Ectodermal cell (in vitro differentiated cells): ENCODE data around the gene PSMD3.
"Not testable (repeated sequence)": the region's sequence is repeated elsewhere in the genome, so short reads cannot be mapped to it uniquely, and the experiment has no call there.

Experiments
- H3K27ac ChIP-seq: 2 replicates; pipeline ENCODE4 v1.7.0; 2013; ENCODE audit warnings: mild to moderate bottlenecking, low read depth, low read length; ENCODE audit not compliant: insufficient read depth, poor library complexity, severe bottlenecking
- H3K27me3 ChIP-seq: 2 replicates; pipeline ENCODE4 v1.7.0; 2013; ENCODE audit warnings: mild to moderate bottlenecking, low read length; ENCODE audit not compliant: insufficient read depth, control insufficient read depth, poor library complexity, severe bottlenecking
- H3K36me3 ChIP-seq: one replicate; pipeline ENCODE4 v1.7.0; 2013; ENCODE audit warnings: low read length; ENCODE audit not compliant: control insufficient read depth, insufficient read depth
- H3K4me1 ChIP-seq: one replicate; pipeline ENCODE4 v1.7.0; 2013; ENCODE audit warnings: low read length; ENCODE audit not compliant: control insufficient read depth, insufficient read depth
- H3K4me3 ChIP-seq: 2 replicates; pipeline ENCODE4 v1.7.0; 2013; ENCODE audit warnings: low read depth, low read length, control low read depth; ENCODE audit not compliant: insufficient read depth
- H3K9me3 ChIP-seq: 2 replicates; pipeline ENCODE4 v1.7.0; 2013; ENCODE audit warnings: mild to moderate bottlenecking, low read length, moderate library complexity; ENCODE audit not compliant: control insufficient read depth
- WGBS, 2 experiments: methylation state at CpG; one replicate each; pipeline ENCODE4 v1.1.7; 2013; ENCODE audit warnings: missing lambda C conversion rate in 2 of 2; 5-methylcytosine and 5-hydroxymethylcytosine counted together

PSMD3 gene

GRCh38 chr17:39944393-39944711 is 36.3 kb upstream of the PSMD3 start:
- no peaks in the 10 kb centered on the region for H3K9me3 ChIP-seq
- no peak overlapping the region for H3K4me3 ChIP-seq
- no peaks in the 10 kb centered on the region for H3K27me3 ChIP-seq
- no peaks in the 10 kb centered on the region for H3K4me1 ChIP-seq
- no peaks in the 10 kb centered on the region for H3K36me3 ChIP-seq
- no peak overlapping the region for H3K27ac ChIP-seq
- WGBS, 2 experiments = 90 to 94% methylated on average over 16 of the region's 16 CpGs

GRCh38 chr17:39946551-39947330 is 33.9 kb upstream of the PSMD3 start:
- no peak overlapping the region for H3K27ac ChIP-seq
- no peak overlapping the region for H3K4me3 ChIP-seq
- H3K9me3 ChIP-seq = no peaks in the 10 kb centered on the region
- no peaks in the 10 kb centered on the region for H3K36me3 ChIP-seq
- no peaks in the 10 kb centered on the region for H3K4me1 ChIP-seq
- 89 to 91% methylated on average over 15 of the region's 15 CpGs for WGBS, 2 experiments
- H3K27me3 ChIP-seq = peaks cover under 1% of the 10 kb centered on the region

DNA sequence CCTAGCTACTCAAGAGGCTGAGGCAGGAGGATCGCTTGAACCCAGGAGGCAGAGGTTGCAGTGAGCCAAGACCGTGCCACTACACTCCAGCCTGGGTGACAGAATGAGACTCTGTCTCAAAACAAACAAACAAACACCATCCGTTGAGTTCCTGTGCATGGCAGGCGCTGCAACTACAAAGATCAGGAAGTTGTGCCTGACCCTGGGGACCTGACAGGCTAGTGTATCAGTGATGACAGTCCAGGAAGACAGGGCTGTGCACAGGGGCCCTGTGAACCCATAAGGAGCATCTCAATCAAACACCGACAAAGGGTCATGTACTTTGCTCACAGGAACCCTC is 32.1 kb upstream of the PSMD3 start:
- not testable (repeated sequence) for H3K27ac ChIP-seq, H3K9me3 ChIP-seq, H3K4me1 ChIP-seq, H3K27me3 ChIP-seq, H3K4me3 ChIP-seq, H3K36me3 ChIP-seq
- 89 to 93% methylated on average over 5 of the region's 5 CpGs for WGBS, 2 experiments

GRCh38 chr17:39949028-39949427 is 31.6 kb upstream of the PSMD3 start:
- no peak overlapping the region for H3K4me3 ChIP-seq
- peaks cover 10% of the 10 kb centered on the region for H3K27me3 ChIP-seq
- H3K9me3 ChIP-seq = no peaks in the 10 kb centered on the region
- H3K36me3 ChIP-seq = no peaks in the 10 kb centered on the region
- 88 to 93% methylated on average over 2 of the region's 2 CpGs for WGBS, 2 experiments
- H3K27ac ChIP-seq = no peak overlapping the region
- peaks cover 7% of the 10 kb centered on the region for H3K4me1 ChIP-seq

GRCh38 chr17:39950871-39951348 is 29.7 kb upstream of the PSMD3 start:
- Histone ChIP-seq H3K27ac (no peak overlapping the region), H3K36me3 (no peaks in the 10 kb centered on the region), H3K27me3 (peaks cover 10% of the 10 kb centered on the region), H3K4me1 (peaks cover 7% of the 10 kb centered on the region), H3K4me3 (no peak overlapping the region), H3K9me3 (no peaks in the 10 kb centered on the region)
- WGBS, 2 experiments = 71 to 76% methylated on average over 5 of the region's 5 CpGs

GRCh38 chr17:39951924-39952679 is 28.5 kb upstream of the PSMD3 start:
- peaks cover 7% of the 10 kb centered on the region for H3K4me1 ChIP-seq
- peak overlapping the region; percentile 41 for H3K4me3 ChIP-seq
- H3K36me3 ChIP-seq = no peaks in the 10 kb centered on the region
- peaks cover 10% of the 10 kb centered on the region for H3K27me3 ChIP-seq
- WGBS, 2 experiments = 65 to 68% methylated on average over 22 of the region's 22 CpGs
- no peak overlapping the region for H3K27ac ChIP-seq
- no peaks in the 10 kb centered on the region for H3K9me3 ChIP-seq

DNA sequence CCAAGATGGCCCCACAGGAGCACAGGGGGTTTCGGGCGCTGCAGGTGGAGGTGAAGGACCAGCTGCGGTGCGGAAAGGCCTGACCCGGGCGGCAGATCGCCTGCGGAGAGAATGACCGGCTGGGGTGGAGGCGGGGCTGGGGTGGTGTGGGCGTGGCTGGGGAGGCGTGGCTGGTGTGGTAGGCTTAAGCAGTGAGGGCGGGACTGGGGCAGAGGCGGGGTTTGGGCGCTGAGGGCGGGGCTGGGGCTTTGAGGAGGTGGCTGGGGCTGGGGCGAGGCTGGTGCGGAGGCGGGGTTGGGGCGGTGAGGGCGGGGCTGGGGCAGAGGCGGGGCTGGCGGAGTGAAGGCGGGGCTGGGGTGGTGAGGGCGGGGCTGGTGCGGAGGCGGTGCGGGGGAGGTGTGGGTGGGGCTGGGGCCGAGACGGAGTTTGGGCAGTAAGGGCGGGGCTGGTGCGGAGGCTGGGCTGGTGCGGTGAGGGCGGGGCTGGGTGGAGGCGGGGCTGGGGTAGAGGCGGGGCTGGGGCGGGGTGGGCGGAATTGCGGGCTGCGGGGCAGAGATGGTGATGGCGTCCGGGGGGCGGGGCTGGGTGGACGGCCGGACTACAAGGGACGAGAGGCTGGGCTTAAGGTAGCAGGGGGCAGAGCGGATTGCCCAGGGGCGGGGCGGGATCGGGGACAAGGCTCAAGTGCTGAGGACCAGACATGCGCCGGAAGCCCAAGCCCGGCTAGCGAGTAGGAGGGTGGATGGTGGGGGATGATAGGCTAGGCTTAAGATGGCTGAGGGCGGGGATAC is 27.7 kb upstream of the PSMD3 start:
- WGBS, 2 experiments = 2% methylated on average over 52 to 55 of the region's 55 CpGs
- peaks cover 7% of the 10 kb centered on the region for H3K4me1 ChIP-seq
- H3K27ac ChIP-seq = no peak overlapping the region
- H3K4me3 ChIP-seq = peak overlapping the region; percentile 41
- peaks cover 10% of the 10 kb centered on the region for H3K27me3 ChIP-seq
- H3K9me3 ChIP-seq = no peaks in the 10 kb centered on the region
- H3K36me3 ChIP-seq = no peaks in the 10 kb centered on the region

DNA sequence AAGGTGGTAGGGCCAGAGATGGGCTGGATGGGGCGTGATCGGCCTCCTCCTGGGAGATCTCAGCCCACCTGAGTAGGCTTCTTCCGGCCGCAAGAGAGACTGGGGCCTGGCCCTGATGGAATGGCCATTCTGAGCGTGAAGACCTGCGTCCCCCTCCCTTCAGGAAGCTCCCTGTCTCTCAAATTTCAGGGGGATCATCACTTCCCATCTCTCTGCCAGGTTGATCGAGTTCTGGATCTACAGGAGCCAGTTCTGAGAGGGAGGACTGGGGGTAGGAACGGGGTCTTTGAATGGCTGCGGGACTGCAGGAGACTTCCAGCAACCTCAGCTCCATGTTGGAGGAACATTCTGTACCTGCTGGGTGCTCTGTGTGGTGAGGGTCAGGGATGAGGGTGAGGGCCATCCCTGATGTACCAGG is 27.1 kb upstream of the PSMD3 start:
- Histone ChIP-seq H3K27me3 (peaks cover 10% of the 10 kb centered on the region), H3K4me3 (peak overlapping the region; percentile 30), H3K36me3 (no peaks in the 10 kb centered on the region), H3K4me1 (peaks cover 7% of the 10 kb centered on the region), H3K9me3 (no peaks in the 10 kb centered on the region), H3K27ac (no peak overlapping the region)
- 24 to 26% methylated on average over 9 of the region's 9 CpGs for WGBS, 2 experiments

DNA sequence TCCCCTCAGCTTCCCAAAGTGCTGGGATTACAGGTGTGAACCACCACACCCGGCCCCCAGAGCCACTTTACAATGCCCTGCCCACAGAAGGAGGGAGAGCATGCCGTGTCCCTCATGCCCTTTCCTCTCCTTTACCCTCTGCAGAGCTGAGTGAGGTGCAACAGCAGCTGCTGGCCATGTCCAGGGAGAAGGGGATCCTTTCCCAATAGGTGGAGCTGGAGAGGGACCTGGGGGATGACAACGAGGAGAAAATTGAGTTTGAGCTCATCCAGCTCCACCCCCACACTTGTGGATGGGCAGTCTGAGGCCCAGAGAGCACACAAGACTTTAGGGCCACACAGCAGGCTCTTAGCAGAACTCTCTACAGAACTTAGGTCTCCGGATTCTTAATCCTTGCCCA is 25.7 kb upstream of the PSMD3 start:
- Histone ChIP-seq H3K9me3 (no peaks in the 10 kb centered on the region), H3K27me3 (peaks cover 10% of the 10 kb centered on the region), H3K4me3 (no peak overlapping the region), H3K27ac (no peak overlapping the region), H3K4me1 (peaks cover 7% of the 10 kb centered on the region), H3K36me3 (no peaks in the 10 kb centered on the region)
- WGBS, 2 experiments = 59 to 61% methylated on average over 3 to 4 of the region's 4 CpGs

- Histone ChIP-seq H3K4me3 (no peak overlapping the region), H3K9me3 (no peaks in the 10 kb centered on the region), H3K27ac (no peak overlapping the region), H3K27me3 (peaks cover 10% of the 10 kb centered on the region), H3K4me1 (peaks cover 7% of the 10 kb centered on the region), H3K36me3 (no peaks in the 10 kb centered on the region)
- 89 to 93% methylated on average over 3 of the region's 4 CpGs for WGBS, 2 experiments
Measured at GRCh38 chr17:39955726-39956225, 24.8 kb upstream of the PSMD3 start.
